Heart left ventricle (tissue), 13 donors: ENCODE data around the gene PKP3.

ENCODE experiments used
- POLR2A ChIP-seq, 2 donors: fragments of 450-650 bp; IDR thresholded peaks; one replicate each; pipeline ENCODE4 v1.6.1; 2017; ENCODE audit warnings: antibody characterized with exemption in 2 of 2, mild to moderate bottlenecking in 2 of 2, moderate library complexity in 2 of 2
- TF ChIP-seq, protein P1 (sequence below), 12 donors: fragments of 200-600 bp; sonication (generic) in 4 of 12; IDR thresholded peaks; one replicate each; pipeline versions ENCODE4 v1.5.0 to v1.8.0; 2018 to 2022; ENCODE audit warnings: antibody characterized with exemption in 12 of 12, mild to moderate bottlenecking in 5 of 12
- donor health status: ischemic (EF 13 %, LVEDD 7.1; RV severe dilation, severe dysfunction).
- donor health status: DM: no; HTN: yes; CAD: no.
- donor health status: DM: no; HTN: no; CAD: no.
- donor health status: ischemic (EF 25% LVEDD 6.9; RV normal size, moderate dysfunction).
- donor health status: ischemic (EF 25% LVEDD 5.7; RV mildly dilated, moderate dysfunction).
- donor health status: ischemic (EF 35%, LVEDD 5.7; RV mildly dilated, moderate dysfunction).
- donor health status: nonischemic (EF 11% LVEDD 7.7; RV severe dilation, severe dysfunction).
- donor health status: DM: yes; HTN: yes; CAD: no.
- donor health status: PGD.
- donor health status: ischemic (EF 29% LVEDD 5.4; RV normal size, mild dysfunction).
- donor health status: nonischemic (EF 23%, LVEDD 6.1; RV moderate dilation, normal function).

DNA sequence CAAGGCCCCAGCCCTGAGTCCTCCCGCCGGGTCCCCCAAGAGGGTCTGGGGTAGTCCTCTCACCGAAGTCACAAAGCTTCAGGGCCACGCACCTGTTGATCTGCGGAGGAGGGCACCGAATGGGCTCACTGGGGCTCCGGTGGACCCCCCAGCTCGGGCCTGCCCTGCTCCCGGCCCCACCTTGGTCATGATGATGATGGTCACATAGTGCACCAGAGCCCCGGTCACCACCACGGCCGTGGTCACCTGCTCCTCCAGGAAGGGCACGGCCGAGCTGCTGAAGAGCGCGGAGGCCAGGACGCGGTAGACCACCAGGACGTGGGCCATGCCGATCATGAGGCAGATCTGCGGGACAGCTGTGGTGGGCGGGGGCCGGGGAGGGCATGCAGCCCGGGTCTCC is 34.3 kb downstream of the PKP3 start:
- TF ChIP-seq, protein P1, sequence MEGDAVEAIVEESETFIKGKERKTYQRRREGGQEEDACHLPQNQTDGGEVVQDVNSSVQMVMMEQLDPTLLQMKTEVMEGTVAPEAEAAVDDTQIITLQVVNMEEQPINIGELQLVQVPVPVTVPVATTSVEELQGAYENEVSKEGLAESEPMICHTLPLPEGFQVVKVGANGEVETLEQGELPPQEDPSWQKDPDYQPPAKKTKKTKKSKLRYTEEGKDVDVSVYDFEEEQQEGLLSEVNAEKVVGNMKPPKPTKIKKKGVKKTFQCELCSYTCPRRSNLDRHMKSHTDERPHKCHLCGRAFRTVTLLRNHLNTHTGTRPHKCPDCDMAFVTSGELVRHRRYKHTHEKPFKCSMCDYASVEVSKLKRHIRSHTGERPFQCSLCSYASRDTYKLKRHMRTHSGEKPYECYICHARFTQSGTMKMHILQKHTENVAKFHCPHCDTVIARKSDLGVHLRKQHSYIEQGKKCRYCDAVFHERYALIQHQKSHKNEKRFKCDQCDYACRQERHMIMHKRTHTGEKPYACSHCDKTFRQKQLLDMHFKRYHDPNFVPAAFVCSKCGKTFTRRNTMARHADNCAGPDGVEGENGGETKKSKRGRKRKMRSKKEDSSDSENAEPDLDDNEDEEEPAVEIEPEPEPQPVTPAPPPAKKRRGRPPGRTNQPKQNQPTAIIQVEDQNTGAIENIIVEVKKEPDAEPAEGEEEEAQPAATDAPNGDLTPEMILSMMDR (IDR thresholded peaks at IDR 0.05) = no peak
- TF ChIP-seq POLR2A (IDR thresholded peaks at IDR 0.05) = no peak
